ENCODE results near the gene SIRT3. TPM values are rescaled to one million over a fixed set of nuclear protein-coding genes. Genes with fewer than 3 reads are reported as not detected.
A peak's percentile ranks its signal among the peaks of the same experiment; 100 is the strongest.

SIRT3 gene
- total RNA-seq, 3 donors from 2014 or later (not counting 1 experiment from before 2014, with no cell fraction given) = 20.1 to 24.2 (median 21.2) TPM

GRCh38 chr11:284105-285020, 48.2 kb upstream of the SIRT3 start:
- H3K9me3 ChIP-seq (ENCODE audit: control insufficient read depth, insufficient read depth, low read length) = no peaks in the 10 kb centered on the region
- no peak for ATAC-seq
- Mint-ChIP-seq H3K9me3 (no peaks in the 10 kb centered on the region), H3K4me1 (peaks cover 23 to 43% of the 10 kb centered on the region in 2 donors), H3K4me3 (no peak overlapping the region), H3K27ac (no peak overlapping the region), H3K27me3 (ENCODE audit: low read depth in 2 of 2) (peaks cover 0 to 34% of the 10 kb centered on the region in 2 donors), H3K36me3 (no peaks in the 10 kb centered on the region)
- intact Hi-C loops (cut with micrococcal nuclease) = no loop called here
- 84% methylated on average over 24 of the region's 24 CpGs for WGBS (ENCODE audit: insufficient coverage)
- no peaks in the 10 kb centered on the region for H3K36me3 ChIP-seq (ENCODE audit: control insufficient read depth, insufficient read depth, low read length)
- no peak overlapping the region for H3K27ac ChIP-seq (ENCODE audit: low read length)
- peaks cover 80% of the 10 kb centered on the region for H3K4me1 ChIP-seq (ENCODE audit: control insufficient read depth, insufficient read depth, low read length)
- TF ChIP-seq CTCF (IDR thresholded peaks at IDR 0.05) = no peak
- H3K27me3 ChIP-seq (ENCODE audit: control insufficient read depth, insufficient read depth, low read length) = peaks cover 21% of the 10 kb centered on the region
- peak in 1 of 2 donors; percentile 14 for DNase-seq
- no peak overlapping the region for H3K4me3 ChIP-seq (ENCODE audit: low read length)

- Mint-ChIP-seq H3K36me3 (no peaks in the 10 kb centered on the region), H3K9me3 (no peaks in the 10 kb centered on the region), H3K4me1 (peaks cover 23 to 45% of the 10 kb centered on the region in 2 donors), H3K27ac (no peak overlapping the region), H3K4me3 (no peak overlapping the region), H3K27me3 (ENCODE audit: low read depth in 2 of 2) (peaks cover 0 to 37% of the 10 kb centered on the region in 2 donors)
- Histone ChIP-seq H3K27ac (ENCODE audit: low read length) (no peak overlapping the region), H3K9me3 (ENCODE audit: control insufficient read depth, insufficient read depth, low read length) (no peaks in the 10 kb centered on the region), H3K4me1 (ENCODE audit: control insufficient read depth, insufficient read depth, low read length) (peaks cover 84% of the 10 kb centered on the region), H3K27me3 (ENCODE audit: control insufficient read depth, insufficient read depth, low read length) (peaks cover 23% of the 10 kb centered on the region), H3K36me3 (ENCODE audit: control insufficient read depth, insufficient read depth, low read length) (no peaks in the 10 kb centered on the region), H3K4me3 (ENCODE audit: low read length) (no peak overlapping the region)
- intact Hi-C loops (cut with micrococcal nuclease) = no loop called here
- ATAC-seq = no peak
- peak in 1 of 2 donors; percentile 10 for DNase-seq
- TF ChIP-seq CTCF (IDR thresholded peaks at IDR 0.05) = no peak
- WGBS (ENCODE audit: insufficient coverage) = 89% methylated on average over 22 of the region's 23 CpGs
Measured at GRCh38 chr11:283405-284104, 47.4 kb upstream of the SIRT3 start.

- DNase-seq (no peak), ATAC-seq (no peak)
- Histone ChIP-seq H3K36me3 (ENCODE audit: control insufficient read depth, insufficient read depth, low read length) (no peaks in the 10 kb centered on the region), H3K9me3 (ENCODE audit: control insufficient read depth, insufficient read depth, low read length) (no peaks in the 10 kb centered on the region), H3K27ac (ENCODE audit: low read length) (no peak overlapping the region), H3K4me1 (ENCODE audit: control insufficient read depth, insufficient read depth, low read length) (peaks cover 84% of the 10 kb centered on the region), H3K4me3 (ENCODE audit: low read length) (no peak overlapping the region), H3K27me3 (ENCODE audit: control insufficient read depth, insufficient read depth, low read length) (peaks cover 23% of the 10 kb centered on the region)
- intact Hi-C loops (cut with micrococcal nuclease) = no loop called here
- no peak for TF ChIP-seq CTCF (IDR thresholded peaks at IDR 0.05)
- Mint-ChIP-seq H3K9me3 (no peaks in the 10 kb centered on the region), H3K4me1 (peaks cover 21 to 47% of the 10 kb centered on the region in 2 donors), H3K27me3 (ENCODE audit: low read depth in 2 of 2) (peaks cover 0 to 41% of the 10 kb centered on the region in 2 donors), H3K27ac (no peak overlapping the region), H3K4me3 (peak overlapping the region; percentile 59), H3K36me3 (no peaks in the 10 kb centered on the region)
- WGBS (ENCODE audit: insufficient coverage) = 81% methylated on average over 10 of the region's 13 CpGs
Measured at GRCh38 chr11:282630-283360, 46.7 kb upstream of the SIRT3 start.

Data from natural killer cell (primary cell).